Endodermal cell (in vitro differentiated cells): ENCODE data around the gene DCPS. TPM values are rescaled to one million over a fixed set of nuclear protein-coding genes. Genes with fewer than 3 reads are reported as not detected.

Source experiments
- DNase-seq: peaks from one replicate; pipeline ENCODE4 v3.0.0-alpha.2; 2017
- H3K27ac ChIP-seq: 2 replicates; pipeline ENCODE4 v1.5.1; 2013; ENCODE audit warnings: mild to moderate bottlenecking, low read depth, low read length, moderate library complexity
- H3K27me3 ChIP-seq: 2 replicates; pipeline ENCODE4 v1.6.1; 2013; ENCODE audit warnings: mild to moderate bottlenecking, low read length, moderate library complexity; ENCODE audit not compliant: insufficient read depth, control insufficient read depth, poor library complexity, severe bottlenecking
- H3K36me3 ChIP-seq: 2 replicates; pipeline ENCODE4 v1.7.0; 2013; ENCODE audit warnings: mild to moderate bottlenecking, low read length, moderate library complexity; ENCODE audit not compliant: control insufficient read depth, insufficient read depth
- H3K4me1 ChIP-seq: one replicate; pipeline ENCODE4 v1.7.0; 2013; ENCODE audit warnings: low read length; ENCODE audit not compliant: control insufficient read depth, insufficient read depth
- H3K4me3 ChIP-seq: 2 replicates; pipeline ENCODE4 v1.5.1; 2013; ENCODE audit warnings: mild to moderate bottlenecking, low read length, moderate library complexity
- H3K9ac ChIP-seq: 2 replicates; pipeline ENCODE4 v1.6.1; 2013; ENCODE audit warnings: mild to moderate bottlenecking, low read length, moderate library complexity; ENCODE audit not compliant: poor library complexity, severe bottlenecking; ENCODE audit errors: extremely low read depth
- H3K9me3 ChIP-seq: 2 replicates; pipeline ENCODE4 v1.6.1; 2013; ENCODE audit warnings: mild to moderate bottlenecking, low read length, moderate library complexity; ENCODE audit not compliant: control insufficient read depth
- H3K27ac Mint-ChIP-seq: 2 replicates; pipeline ENCODE4 v1.8.0; 2020; ENCODE audit warnings: mixed read lengths
- H3K27me3 Mint-ChIP-seq: 2 replicates; pipeline ENCODE4 v1.8.0; 2021; ENCODE audit warnings: mild to moderate bottlenecking, mixed read lengths; ENCODE audit not compliant: insufficient read depth
- H3K36me3 Mint-ChIP-seq: 2 replicates; pipeline ENCODE4 v1.8.0; 2020; ENCODE audit warnings: low read depth, mixed read lengths
- H3K4me1 Mint-ChIP-seq: 2 replicates; pipeline ENCODE4 v1.8.0; 2020; ENCODE audit warnings: mixed read lengths
- H3K4me3 Mint-ChIP-seq: 2 replicates; pipeline ENCODE4 v1.8.0; 2020; ENCODE audit warnings: mild to moderate bottlenecking, moderate library complexity, mixed read lengths
- H3K9me3 Mint-ChIP-seq: 2 replicates; pipeline ENCODE4 v1.8.0; 2020; ENCODE audit warnings: mild to moderate bottlenecking, mixed read lengths
- WGBS, 2 experiments: methylation state at CpG; one replicate each; pipeline versions ENCODE4 v1.1.5 to v1.1.7; 2013; ENCODE audit warnings: missing lambda C conversion rate in 2 of 2, mixed read lengths in 1 of 2; ENCODE audit not compliant: insufficient coverage in 1 of 2, insufficient read length in 1 of 2; 5-methylcytosine and 5-hydroxymethylcytosine counted together
- total RNA-seq, 2 donors: library from RNA; stranded (reverse); fragmentation: NEBNext Ultra II Directional in 1 of 2; extraction: Animal tissue kit (Norgen Biotek cat#: 25700) in 1 of 2; gene quantifications; 2 replicates in 1 of 2; 3 replicates in 1 of 2; pipeline ENCODE4 v1.2.1, GENCODE V29; 2021
- TF ChIP-seq, protein P1 (sequence below): fragments of 200-600 bp; sonication (generic); conservative IDR thresholded peaks from 2 replicates; pipeline ENCODE4 v1.5.0; 2021; ENCODE audit warnings: antibody characterized with exemption, mild to moderate bottlenecking

Gene DCPS
- total RNA-seq, 2 donors from 2014 or later, result 19.0 to 22.6 TPM

DNA sequence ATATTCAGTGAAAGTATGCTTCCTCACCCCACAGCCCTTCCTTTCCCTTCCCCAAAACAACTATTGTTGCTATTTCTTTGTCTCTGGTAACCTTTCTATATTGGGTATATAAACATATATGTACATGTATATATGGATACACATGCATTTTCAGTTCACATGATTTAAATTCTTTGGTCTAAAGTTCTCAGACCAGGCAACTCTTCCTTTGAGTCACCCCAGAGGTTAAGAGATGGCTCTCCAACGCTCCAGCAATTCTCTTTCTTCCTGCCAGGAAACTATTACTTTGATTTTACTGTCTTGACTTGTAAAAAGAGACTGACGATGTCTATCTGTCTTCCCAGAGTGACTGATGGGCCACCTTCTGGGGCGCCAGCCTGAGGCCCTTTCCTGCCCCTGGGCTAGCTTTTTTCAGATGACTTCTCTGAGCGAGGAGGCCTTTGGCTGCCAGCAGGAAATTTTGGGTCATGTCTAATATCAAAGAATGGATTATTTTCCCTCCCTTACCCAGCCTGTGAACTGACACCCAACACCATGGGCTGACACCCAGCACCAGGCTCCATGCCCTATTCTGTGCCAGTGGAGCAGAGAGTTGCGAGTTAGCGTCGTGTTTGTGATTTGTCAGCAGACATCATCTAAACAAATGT lies 37.2 kb downstream of the DCPS start:
- no peak for DNase-seq
- WGBS, 2 experiments, result 81 to 90% methylated on average over 6 to 7 of the region's 7 CpGs
- peaks cover 3% of the 10 kb centered on the region for H3K36me3 ChIP-seq
- Mint-ChIP-seq H3K36me3 (peaks cover 27% of the 10 kb centered on the region), H3K9me3 (no peaks in the 10 kb centered on the region), H3K27me3 (no peaks in the 10 kb centered on the region), H3K4me3 (no peak overlapping the region), H3K27ac (no peak overlapping the region), H3K4me1 (peaks cover 27% of the 10 kb centered on the region)
- no peak overlapping the region for H3K9ac ChIP-seq
- TF ChIP-seq, protein P1, sequence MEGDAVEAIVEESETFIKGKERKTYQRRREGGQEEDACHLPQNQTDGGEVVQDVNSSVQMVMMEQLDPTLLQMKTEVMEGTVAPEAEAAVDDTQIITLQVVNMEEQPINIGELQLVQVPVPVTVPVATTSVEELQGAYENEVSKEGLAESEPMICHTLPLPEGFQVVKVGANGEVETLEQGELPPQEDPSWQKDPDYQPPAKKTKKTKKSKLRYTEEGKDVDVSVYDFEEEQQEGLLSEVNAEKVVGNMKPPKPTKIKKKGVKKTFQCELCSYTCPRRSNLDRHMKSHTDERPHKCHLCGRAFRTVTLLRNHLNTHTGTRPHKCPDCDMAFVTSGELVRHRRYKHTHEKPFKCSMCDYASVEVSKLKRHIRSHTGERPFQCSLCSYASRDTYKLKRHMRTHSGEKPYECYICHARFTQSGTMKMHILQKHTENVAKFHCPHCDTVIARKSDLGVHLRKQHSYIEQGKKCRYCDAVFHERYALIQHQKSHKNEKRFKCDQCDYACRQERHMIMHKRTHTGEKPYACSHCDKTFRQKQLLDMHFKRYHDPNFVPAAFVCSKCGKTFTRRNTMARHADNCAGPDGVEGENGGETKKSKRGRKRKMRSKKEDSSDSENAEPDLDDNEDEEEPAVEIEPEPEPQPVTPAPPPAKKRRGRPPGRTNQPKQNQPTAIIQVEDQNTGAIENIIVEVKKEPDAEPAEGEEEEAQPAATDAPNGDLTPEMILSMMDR, result no peak
- no peaks in the 10 kb centered on the region for H3K9me3 ChIP-seq
- H3K4me3 ChIP-seq, result no peak overlapping the region
- peaks cover 16% of the 10 kb centered on the region for H3K4me1 ChIP-seq
- no peaks in the 10 kb centered on the region for H3K27me3 ChIP-seq
- no peak overlapping the region for H3K27ac ChIP-seq

GRCh38 chr11:126341760-126342161 lies 37.9 kb downstream of the DCPS start:
- H3K4me1 ChIP-seq, result peaks cover 22% of the 10 kb centered on the region
- no peak overlapping the region for H3K27ac Mint-ChIP-seq
- H3K4me1 Mint-ChIP-seq, result peaks cover 34% of the 10 kb centered on the region
- H3K27ac ChIP-seq, result no peak overlapping the region
- H3K9ac ChIP-seq, result no peak overlapping the region
- no peaks in the 10 kb centered on the region for H3K9me3 ChIP-seq
- WGBS, 2 experiments, result 88 to 95% methylated on average over 1 to 3 of the region's 3 CpGs
- no peaks in the 10 kb centered on the region for H3K27me3 ChIP-seq
- DNase-seq, result no peak
- no peaks in the 10 kb centered on the region for H3K27me3 Mint-ChIP-seq
- no peak overlapping the region for H3K4me3 ChIP-seq
- H3K36me3 Mint-ChIP-seq, result peaks cover 25% of the 10 kb centered on the region
- no peak overlapping the region for H3K4me3 Mint-ChIP-seq
- H3K9me3 Mint-ChIP-seq, result no peaks in the 10 kb centered on the region
- TF ChIP-seq, protein P1, result no peak
- H3K36me3 ChIP-seq, result peaks cover 3% of the 10 kb centered on the region

GRCh38 chr11:126343051-126343450 lies 39.2 kb downstream of the DCPS start:
- Histone ChIP-seq H3K9me3 (no peaks in the 10 kb centered on the region), H3K4me1 (peaks cover 29% of the 10 kb centered on the region), H3K27ac (no peak overlapping the region), H3K9ac (no peak overlapping the region), H3K4me3 (no peak overlapping the region), H3K27me3 (no peaks in the 10 kb centered on the region), H3K36me3 (peaks cover 3% of the 10 kb centered on the region)
- Mint-ChIP-seq H3K4me3 (no peak overlapping the region), H3K27ac (no peak overlapping the region), H3K9me3 (no peaks in the 10 kb centered on the region), H3K4me1 (peaks cover 44% of the 10 kb centered on the region), H3K36me3 (peaks cover 28% of the 10 kb centered on the region), H3K27me3 (no peaks in the 10 kb centered on the region)
- 96 to 97% methylated on average over 13 to 16 of the region's 16 CpGs for WGBS, 2 experiments
- DNase-seq, result no peak
- TF ChIP-seq, protein P1, result no peak
